ENCODE results near the gene CARNS1. TPM values are rescaled to one million over a fixed set of nuclear protein-coding genes. Genes with fewer than 3 reads are reported as not detected.

Gene CARNS1
- total and polyA plus RNA-seq, 9 of the 15 experiments (the other 6 are each of a cell fraction or from before 2014, with no cell fraction given), result 0.01 to 0.18 (median 0.06) TPM; not detected in 3

- TF ChIP-seq ZNF655 (CRISPR knock-in tag; IDR thresholded peaks at IDR 0.05), result no peak
- peak; percentile 36 for TF ChIP-seq MEIS2 (IDR thresholded peaks at IDR 0.05; ENCODE audit: partially characterized antibody)
- TF ChIP-seq CREB3 (tag; conservative IDR thresholded peaks at IDR 0.05; ENCODE audit: low read depth), result 0 out of 2 replicates have a peak, but pooled peaks have one; percentile 26
- peak; percentile 70 for TF ChIP-seq HDGF (IDR thresholded peaks at IDR 0.05)
- TF ChIP-seq MLLT1 (IDR thresholded peaks at IDR 0.05), result peak in 1 of 2 experiments; percentile 31; a peak in 2 of 4 replicates
- TF ChIP-seq SIX5 (IDR thresholded peaks at IDR 0.05; ENCODE audit: borderline replicate concordance in 1 of 2, insufficient read depth in 1 of 2, low read depth in 1 of 2, low read length in 2 of 2), result no peak
- no peak for TF ChIP-seq ZNF3 (CRISPR knock-in tag; IDR thresholded peaks at IDR 0.05)
- TF ChIP-seq ZNF232 (CRISPR knock-in tag; IDR thresholded peaks at IDR 0.05), result no peak
- no peak for TF ChIP-seq XRCC3 (IDR thresholded peaks at IDR 0.05)
- no peak for TF ChIP-seq ILF3 (IDR thresholded peaks at IDR 0.05; ENCODE audit: borderline replicate concordance)
- peak; percentile 46 for TF ChIP-seq TAF1 (IDR thresholded peaks at IDR 0.05; ENCODE audit: control insufficient read depth, extremely low read depth, insufficient read depth, low read length, severe bottlenecking)
- peak; percentile 21; the same call in 1 of the 2 replicates for TF ChIP-seq MBD2 (IDR thresholded peaks at IDR 0.05; ENCODE audit: borderline replicate concordance, low read depth)
- peak; percentile 27; the same call in 1 of the 2 replicates for TF ChIP-seq LCOR (CRISPR knock-in tag; IDR thresholded peaks at IDR 0.05)
- TF ChIP-seq MAZ (CRISPR knock-in tag; conservative IDR thresholded peaks at IDR 0.05 in 1 of 2, IDR thresholded peaks at IDR 0.05 in 1 of 2), result peak; percentile 54 to 87
- TF ChIP-seq BRCA1 (IDR thresholded peaks at IDR 0.05), result no peak
- TF ChIP-seq BRCA1 (CRISPR knock-in tag; IDR thresholded peaks at IDR 0.05), result no peak
- no peak for TF ChIP-seq JUN (IDR thresholded peaks at IDR 0.05; ENCODE audit: borderline replicate concordance, low read depth, low read length)
- TF ChIP-seq JUN (CRISPR knock-in tag; IDR thresholded peaks at IDR 0.05; ENCODE audit: borderline replicate concordance), result peak; percentile 68; the same call in 1 of the 2 replicates
- TF ChIP-seq ESRRA (IDR thresholded peaks at IDR 0.05; ENCODE audit: borderline replicate concordance, low read depth), result no peak
- TF ChIP-seq CTCFL (IDR thresholded peaks at IDR 0.05; ENCODE audit: borderline replicate concordance, insufficient read depth, low read depth, low read length, poor library complexity, severe bottlenecking), result no peak
Observed at GRCh38 chr11:67373648-67374570, 41.6 kb upstream of the CARNS1 start (continued).

Measured in K562 (cell line).